Heart left ventricle (tissue), 16 donors: ENCODE measurements around the gene SLC8B1. TPM values are rescaled to one million over a fixed set of nuclear protein-coding genes. Genes with fewer than 3 reads are reported as not detected.

ENCODE experiments used
- ATAC-seq, 4 donors: fragments of 200-7000 bp; cut with Tn5 transposase; one replicate each; pipeline ENCODE4 v1.9.1; 2020 to 2022; ENCODE audit warnings: moderate library complexity in 4 of 4, mild to moderate bottlenecking in 3 of 4, moderate number of reproducible peaks in 1 of 4
- DNase-seq, 5 donors: peaks; one replicate each; pipeline ENCODE4 v3.0.0-alpha.2; 2020
- H3K27ac ChIP-seq, 12 donors: fragments of 200-600 bp; sonication (generic) in 4 of 12; one replicate each; pipeline versions ENCODE4 v1.5.0 to v1.8.0; 2016 to 2022; ENCODE audit warnings: mild to moderate bottlenecking in 2 of 12
- H3K27me3 ChIP-seq, 9 donors: fragments of 200-600 bp; sonication (generic) in 2 of 9; one replicate each; pipeline versions ENCODE4 v1.5.1 to v1.8.0; 2016 to 2022; ENCODE audit warnings: mild to moderate bottlenecking in 3 of 9
- H3K36me3 ChIP-seq, 9 donors: fragments of 200-600 bp; sonication (generic) in 2 of 9; one replicate each; pipeline versions ENCODE4 v1.5.0 to v1.8.0; 2018 to 2022; ENCODE audit warnings: mild to moderate bottlenecking in 2 of 9
- H3K4me1 ChIP-seq, 12 donors: fragments of 200-600 bp; sonication (generic) in 4 of 12; one replicate each; pipeline versions ENCODE4 v1.5.0 to v1.8.0; 2016 to 2022; ENCODE audit warnings: mild to moderate bottlenecking in 3 of 12
- H3K4me3 ChIP-seq, 12 donors: fragments of 200-600 bp; sonication (generic) in 4 of 12; one replicate each; pipeline versions ENCODE4 v1.5.0 to v1.8.0; 2017 to 2022; ENCODE audit warnings: mild to moderate bottlenecking in 9 of 12, moderate library complexity in 4 of 12
- H3K9me3 ChIP-seq, 12 donors: fragments of 200-600 bp; sonication (generic) in 4 of 12; one replicate each; pipeline versions ENCODE4 v1.5.0 to v1.8.0; 2016 to 2022; ENCODE audit warnings: mild to moderate bottlenecking in 1 of 12
- CTCF ChIP-seq, 12 donors: fragments of 200-600 bp; sonication (generic) in 4 of 12; IDR thresholded peaks; one replicate each; pipeline versions ENCODE4 v1.5.0 to v1.8.0; 2018 to 2022; ENCODE audit warnings: antibody characterized with exemption in 12 of 12, mild to moderate bottlenecking in 5 of 12
- POLR2A ChIP-seq, 2 donors: fragments of 450-650 bp; IDR thresholded peaks; one replicate each; pipeline ENCODE4 v1.6.1; 2017; ENCODE audit warnings: antibody characterized with exemption in 2 of 2, mild to moderate bottlenecking in 2 of 2, moderate library complexity in 2 of 2
- WGBS, 4 donors: extraction: QIAGEN DNeasy Blood & Tissue Kit in 2 of 4; methylation state at CpG; one replicate each; pipeline versions ENCODE4 v1.1.5 to v1.1.7; 2013 to 2018; 5-methylcytosine and 5-hydroxymethylcytosine counted together
- intact Hi-C, 10 donors: fragments of 100-400 bp; cut with DNase I; formaldehyde crosslinking; loops; one replicate each; pipeline versions ENCODE4 v1.11.1 to v1.14.2; 2022
- polyA plus RNA-seq, 2 donors: library from polyadenylated mRNA; stranded (reverse); fragments of 200-250 nt; gene quantifications; one replicate each; pipeline ENCODE4 v1.2.3, GENCODE V29; 2013
- total RNA-seq, 9 donors: library from RNA; depleted of rRNA in 2 of 9; stranded (reverse); fragments of >200 nt in 2 of 9; fragmentation: NEBNext Ultra II Directional in 3 of 9; extraction: Animal tissue kit (Norgen Biotek cat#: 25700) in 3 of 9; gene quantifications; one replicate each; pipeline versions ENCODE4 v1.1.0 to v1.2.4, GENCODE V29; 2016 to 2023
- donor health status: ischemic (EF 13 %, LVEDD 7.1; RV severe dilation, severe dysfunction).
- donor health status: healthy with polysubstance abuse.
- donor health status: DM: no; HTN: yes; CAD: no.
- donor health status: DM: no; HTN: no; CAD: no.
- donor health status: ischemic (EF 25% LVEDD 6.9; RV normal size, moderate dysfunction).
- donor health status: ischemic (EF 25% LVEDD 5.7; RV mildly dilated, moderate dysfunction).
- donor health status: healthy.
- donor health status: DM: yes; HTN: yes; CAD: no.
- donor health status: ischemic (EF 35%, LVEDD 5.7; RV mildly dilated, moderate dysfunction).
- donor health status: nonischemic (EF 11% LVEDD 7.7; RV severe dilation, severe dysfunction).
- donor health status: DM: yes; HTN: yes; CAD: no.
- donor health status: PGD.
- donor health status: ischemic (EF 29% LVEDD 5.4; RV normal size, mild dysfunction).
- donor health status: nonischemic (EF 23%, LVEDD 6.1; RV moderate dilation, normal function).

SLC8B1 gene
- total and polyA plus RNA-seq, 11 donors = 8.8 to 33.2 (median 11.1) TPM

GRCh38 chr12:113290506-113290905 lies 44.4 kb downstream of the SLC8B1 start:
- Histone ChIP-seq H3K4me1 (peaks cover 0 to 23% (median 4%) of the 10 kb centered on the region in 12 donors), H3K27me3 (no peaks in the 10 kb centered on the region), H3K9me3 (no peaks in the 10 kb centered on the region), H3K27ac (no peak overlapping the region), H3K4me3 (no peak overlapping the region), H3K36me3 (peaks cover 2 to 100% (median 98%) of the 10 kb centered on the region in 9 donors)
- ATAC-seq (no peak), DNase-seq (no peak)
- TF ChIP-seq POLR2A (IDR thresholded peaks at IDR 0.05) (no peak), CTCF (IDR thresholded peaks at IDR 0.05) (no peak)
- intact Hi-C loops = loop anchor here in 2 of 10 donors (10.0 kb wide), 1 partner anchor 96 kb away; no protein-coding TSS in a partner anchor
- WGBS, 4 donors = 96 to 100% (median 99%) methylated on average over 4 to 5 of the region's 5 CpGs

- WGBS, 4 donors = 78 to 92% (median 84%) methylated on average over 2 of the region's 2 CpGs
- no peaks in the 10 kb centered on the region for H3K27me3 ChIP-seq
- H3K36me3 ChIP-seq = peaks cover 2 to 100% (median 100%) of the 10 kb centered on the region in 9 donors
- intact Hi-C loops = no loop called here
- no peak overlapping the region for H3K4me3 ChIP-seq
- no peaks in the 10 kb centered on the region for H3K9me3 ChIP-seq
- H3K4me1 ChIP-seq = peaks cover 0 to 14% (median 2%) of the 10 kb centered on the region in 12 donors
- ATAC-seq (no peak), DNase-seq (no peak)
- TF ChIP-seq CTCF (IDR thresholded peaks at IDR 0.05) = no peak
- peak overlapping the region in 2 of 12 donors; percentile 11 to 23 for H3K27ac ChIP-seq
These were observed 45.5 kb downstream of the SLC8B1 start for GRCh38 chr12:113289361-113289760.

GRCh38 chr12:113287899-113288282 lies 47.0 kb downstream of the SLC8B1 start:
- intact Hi-C loops = no loop called here

More at GRCh38 chr12:113287899-113288282, 47.0 kb downstream of the SLC8B1 start:
- ATAC-seq (no peak), DNase-seq (no peak)
- H3K36me3 ChIP-seq = peaks cover 2 to 100% (median 100%) of the 10 kb centered on the region in 9 donors
- H3K27me3 ChIP-seq = no peaks in the 10 kb centered on the region
- no peak overlapping the region for H3K27ac ChIP-seq
- H3K4me3 ChIP-seq = no peak overlapping the region
- 94 to 97% (median 96%) methylated on average over 19 of the region's 19 CpGs for WGBS, 4 donors
- H3K4me1 ChIP-seq = peaks cover 0 to 10% (median 2%) of the 10 kb centered on the region in 12 donors
- TF ChIP-seq CTCF (IDR thresholded peaks at IDR 0.05) (no peak), POLR2A (IDR thresholded peaks at IDR 0.05) (no peak)
- no peaks in the 10 kb centered on the region for H3K9me3 ChIP-seq
